DMS153 treated with DMSO at 0.1 percent for 48 hours (cell line): Measurements from ENCODE around the gene EYS.

Experiments used
- DNase-seq: peaks from one replicate; lab custom pipeline; 2025; ENCODE audit not compliant: unreplicated experiment; lab: John Stamatoyannopoulos, UW

The EYS gene

GRCh38 chr6:64383277-64383676 lies 1323.7 kb downstream of the EYS start:
- DNase-seq, result no peak

- DNase-seq, result no peak
Measured at GRCh38 chr6:64376394-64376793, 1330.6 kb downstream of the EYS start.

GRCh38 chr6:64357430-64357829 lies 1349.6 kb downstream of the EYS start:
- DNase-seq, result no peak

GRCh38 chr6:64347411-64347810 lies 1359.6 kb downstream of the EYS start:
- no peak for DNase-seq

- no peak for DNase-seq
Measured at GRCh38 chr6:64335195-64335594, 1371.8 kb downstream of the EYS start.

- no peak for DNase-seq
Measured at GRCh38 chr6:64334636-64335035, 1372.4 kb downstream of the EYS start.

GRCh38 chr6:64330694-64331307 lies 1376.2 kb downstream of the EYS start:
- peak; percentile 34 for DNase-seq

- no peak for DNase-seq
Measured at GRCh38 chr6:64326939-64327338, 1380.1 kb downstream of the EYS start.

- DNase-seq, result no peak
Measured at GRCh38 chr6:64325093-64325492, 1381.9 kb downstream of the EYS start.

GRCh38 chr6:64310214-64310613 lies 1396.8 kb downstream of the EYS start:
- no peak for DNase-seq

GRCh38 chr6:64301307-64302236 lies 1405.5 kb downstream of the EYS start:
- DNase-seq, result peak; percentile 21

- DNase-seq, result no peak
Measured at GRCh38 chr6:64299176-64299575, 1407.8 kb downstream of the EYS start.

GRCh38 chr6:64294034-64294433 lies 1413.0 kb downstream of the EYS start:
- DNase-seq, result no peak

GRCh38 chr6:64293298-64293697 lies 1413.7 kb downstream of the EYS start:
- DNase-seq, result no peak

GRCh38 chr6:64290867-64291266 lies 1416.2 kb downstream of the EYS start:
- DNase-seq, result no peak

GRCh38 chr6:64289931-64290330 lies 1417.1 kb downstream of the EYS start:
- no peak for DNase-seq

- DNase-seq, result no peak
Measured at GRCh38 chr6:64288351-64288750, 1418.7 kb downstream of the EYS start.

GRCh38 chr6:64281167-64281566 lies 1425.9 kb downstream of the EYS start:
- no peak for DNase-seq

GRCh38 chr6:64280569-64280968 lies 1426.5 kb downstream of the EYS start:
- no peak for DNase-seq

- no peak for DNase-seq
Measured at GRCh38 chr6:64270083-64270482, 1436.9 kb downstream of the EYS start.

GRCh38 chr6:64266351-64266821 lies 1440.6 kb downstream of the EYS start:
- no peak for DNase-seq

- DNase-seq, result no peak
Measured at GRCh38 chr6:64263778-64264177, 1443.2 kb downstream of the EYS start.
